Hepatocyte (in vitro differentiated cells): ENCODE data around the gene MGAT5B. TPM values are rescaled to one million over a fixed set of nuclear protein-coding genes. Genes with fewer than 3 reads are reported as not detected.

Experiments used
- DNase-seq: peaks from one replicate; pipeline ENCODE4 v3.0.0-alpha.2; 2016; ENCODE audit warnings: low spot score
- H2AFZ ChIP-seq: fragments of 200-600 bp; sonication (generic); 2 replicates; pipeline ENCODE4 v1.6.0; 2016; ENCODE audit warnings: antibody characterized with exemption, mild to moderate bottlenecking
- H3K27ac ChIP-seq: fragments of 200-600 bp; sonication (generic); 2 replicates; pipeline ENCODE4 v1.5.1; 2016; ENCODE audit warnings: mild to moderate bottlenecking
- H3K27me3 ChIP-seq: fragments of 200-600 bp; sonication (generic); 2 replicates; pipeline ENCODE4 v1.6.1; 2016
- H3K36me3 ChIP-seq: fragments of 200-600 bp; sonication (generic); replicated peaks from 2 replicates; pipeline ENCODE4 v1.5.1; 2016; ENCODE audit warnings: low read depth; ENCODE audit not compliant: insufficient read depth
- H3K4me1 ChIP-seq: fragments of 200-600 bp; sonication (generic); 2 replicates; pipeline ENCODE4 v1.5.1; 2016; ENCODE audit warnings: mild to moderate bottlenecking, moderate library complexity; ENCODE audit not compliant: insufficient read depth
- H3K4me2 ChIP-seq: fragments of 200-600 bp; sonication (generic); 2 replicates; pipeline ENCODE4 v1.6.0; 2016
- H3K4me3 ChIP-seq: fragments of 200-600 bp; sonication (generic); 2 replicates; pipeline ENCODE4 v1.5.1; 2016; ENCODE audit warnings: mild to moderate bottlenecking
- H3K79me2 ChIP-seq: fragments of 200-600 bp; sonication (generic); 2 replicates; pipeline ENCODE4 v1.6.0; 2017; ENCODE audit warnings: mild to moderate bottlenecking
- H3K9me2 ChIP-seq: fragments of 200-600 bp; sonication (generic); replicated peaks from 2 replicates; pipeline ENCODE4 v1.6.0; 2017; ENCODE audit warnings: mild to moderate bottlenecking; ENCODE audit not compliant: insufficient read depth
- H3K9me3 ChIP-seq: fragments of 200-600 bp; sonication (generic); 2 replicates; pipeline ENCODE4 v1.5.1; 2016; ENCODE audit warnings: low read depth, mild to moderate bottlenecking
- H4K20me1 ChIP-seq: fragments of 200-600 bp; sonication (generic); 2 replicates; pipeline ENCODE4 v1.6.0; 2016; ENCODE audit warnings: mild to moderate bottlenecking; ENCODE audit not compliant: insufficient read depth, poor library complexity, severe bottlenecking
- CTCF ChIP-seq: fragments of 200-600 bp; sonication (generic); IDR thresholded peaks from 2 replicates; pipeline ENCODE4 v1.5.1; 2016; ENCODE audit warnings: antibody characterized with exemption, mild to moderate bottlenecking; ENCODE audit not compliant: poor library complexity
- EZH2 ChIP-seq: fragments of 200-600 bp; sonication (generic); IDR thresholded peaks from 2 replicates; pipeline ENCODE4 v1.6.1; 2016; ENCODE audit warnings: antibody characterized with exemption, mild to moderate bottlenecking, borderline replicate concordance
- EZH2phosphoT487 ChIP-seq: fragments of 200-600 bp; sonication (generic); IDR thresholded peaks from one replicate; pipeline ENCODE4 v1.6.1; 2018; ENCODE audit warnings: antibody characterized with exemption, mild to moderate bottlenecking, low read depth, moderate library complexity; ENCODE audit not compliant: unreplicated experiment, severe bottlenecking
- WGBS: methylation state at CpG from one replicate; pipeline ENCODE4 v1.1.6; 2016; ENCODE audit warnings: low lambda C conversion rate; ENCODE audit errors: missing lambda C conversion rate; 5-methylcytosine and 5-hydroxymethylcytosine counted together
- polyA plus RNA-seq: library from polyadenylated mRNA; unstranded; fragments of >200 nt; fragmentation: Nextera tagmentation; extraction: Ambion mirVana; gene quantifications from 2 replicates; pipeline ENCODE4 v1.2.1, GENCODE V29; 2016
- total RNA-seq: library from RNA; depleted of rRNA; stranded (reverse); fragments of >200 nt; gene quantifications from 2 replicates; pipeline ENCODE4 v1.2.3, GENCODE V29; 2014

MGAT5B gene
- total and polyA plus RNA-seq, 2 experiments from 2014 or later = 0.89 to 1.1 TPM

GRCh38 chr17:76927577-76927976, 59.4 kb downstream of the MGAT5B start:
- Histone ChIP-seq H3K4me1 (no peaks in the 10 kb centered on the region), H3K27ac (no peak overlapping the region), H3K36me3 (no peaks in the 10 kb centered on the region), H2AFZ (no peak overlapping the region), H3K79me2 (no peaks in the 10 kb centered on the region), H3K9me2 (no peaks in the 10 kb centered on the region), H3K4me2 (no peak overlapping the region), H3K27me3 (peaks cover 1% of the 10 kb centered on the region), H3K9me3 (no peaks in the 10 kb centered on the region), H4K20me1 (no peaks in the 10 kb centered on the region), H3K4me3 (no peak overlapping the region)
- 79% methylated on average over 12 of the region's 12 CpGs for WGBS
- no peak for TF ChIP-seq EZH2phosphoT487
- no peak for TF ChIP-seq EZH2
- TF ChIP-seq CTCF = no peak
- no peak for DNase-seq

GRCh38 chr17:76927982-76928381, 59.8 kb downstream of the MGAT5B start:
- H3K4me2 ChIP-seq = no peak overlapping the region
- no peak overlapping the region for H3K4me3 ChIP-seq
- no peaks in the 10 kb centered on the region for H3K4me1 ChIP-seq
- no peak for DNase-seq
- no peak overlapping the region for H2AFZ ChIP-seq
- no peak overlapping the region for H3K27ac ChIP-seq
- no peaks in the 10 kb centered on the region for H3K27me3 ChIP-seq
- H3K79me2 ChIP-seq = no peaks in the 10 kb centered on the region
- H3K9me3 ChIP-seq = no peaks in the 10 kb centered on the region
- H3K36me3 ChIP-seq = no peaks in the 10 kb centered on the region
- TF ChIP-seq CTCF = no peak
- TF ChIP-seq EZH2phosphoT487 = no peak
- H4K20me1 ChIP-seq = no peaks in the 10 kb centered on the region
- no peaks in the 10 kb centered on the region for H3K9me2 ChIP-seq
- WGBS = 78% methylated on average over 4 of the region's 4 CpGs

- Histone ChIP-seq H2AFZ (no peak overlapping the region), H3K79me2 (no peaks in the 10 kb centered on the region), H3K4me1 (no peaks in the 10 kb centered on the region), H3K36me3 (no peaks in the 10 kb centered on the region), H3K4me2 (no peak overlapping the region), H4K20me1 (no peaks in the 10 kb centered on the region), H3K4me3 (no peak overlapping the region), H3K9me3 (no peaks in the 10 kb centered on the region), H3K27me3 (no peaks in the 10 kb centered on the region), H3K27ac (no peak overlapping the region), H3K9me2 (no peaks in the 10 kb centered on the region)
- WGBS = 88% methylated on average over 3 of the region's 3 CpGs
- TF ChIP-seq EZH2phosphoT487 (no peak), EZH2 (no peak), CTCF (no peak)
- no peak for DNase-seq
These were observed 60.9 kb downstream of the MGAT5B start for GRCh38 chr17:76929148-76929547.

- H4K20me1 ChIP-seq = no peaks in the 10 kb centered on the region
- no peaks in the 10 kb centered on the region for H3K4me1 ChIP-seq
- no peaks in the 10 kb centered on the region for H3K9me2 ChIP-seq
- H3K79me2 ChIP-seq = no peaks in the 10 kb centered on the region
- no peak overlapping the region for H3K4me2 ChIP-seq
- no peaks in the 10 kb centered on the region for H3K9me3 ChIP-seq
- H2AFZ ChIP-seq = no peak overlapping the region
- no peaks in the 10 kb centered on the region for H3K27me3 ChIP-seq
- WGBS = 63% methylated on average over 2 of the region's 2 CpGs
- no peak for DNase-seq
- H3K27ac ChIP-seq = no peak overlapping the region
- no peak overlapping the region for H3K4me3 ChIP-seq
- no peak for TF ChIP-seq EZH2phosphoT487
- no peak for TF ChIP-seq CTCF
- TF ChIP-seq EZH2 = no peak
- no peaks in the 10 kb centered on the region for H3K36me3 ChIP-seq
These were observed 61.4 kb downstream of the MGAT5B start for GRCh38 chr17:76929601-76930000.
